IMR-90 (cell line): ENCODE measurements around the gene NR1D1. TPM values are rescaled to one million over a fixed set of nuclear protein-coding genes. Genes with fewer than 3 reads are reported as not detected.

Experiments
- ATAC-seq: fragments of 200-7000 bp; cut with Tn5 transposase; 2 replicates; pipeline ENCODE4 v1.9.1; 2020; ENCODE audit warnings: low read depth, mild to moderate bottlenecking, moderate library complexity
- BruUV-seq: library from RNA; stranded (reverse); fragments of 400-500 nt; replicated peaks from 2 replicates; lab custom pipeline; 2021; lab: Mats Ljungman, UMichigan
- CTCF ChIA-PET: fragments of 300-600 bp; formaldehyde crosslinking; extraction: SDS; loops from one replicate; lab custom pipeline; 2021; ENCODE audit warnings: antibody characterized with exemption; lab: Yijun Ruan, JAX
- POLR2A ChIA-PET: fragments of 300-600 bp; sonication (Branson Sonifier 250); formaldehyde crosslinking; loops from one replicate; lab custom pipeline; 2022; ENCODE audit warnings: antibody characterized with exemption; ENCODE audit not compliant: unreplicated experiment; lab: Charles Lee
- DNase-seq: peaks from one replicate; pipeline ENCODE4 v3.0.0; 2013
- H2AFZ ChIP-seq: replicated peaks from 2 replicates; pipeline ENCODE3; 2013; ENCODE audit warnings: low read length, mild to moderate bottlenecking; ENCODE audit not compliant: poor library complexity
- H2AK5ac ChIP-seq: 2 replicates; pipeline ENCODE4 v1.6.1; 2013; ENCODE audit warnings: low read depth, low read length, inconsistent platforms
- H2AK9ac ChIP-seq: replicated peaks from 2 replicates; pipeline ENCODE3; 2013; ENCODE audit warnings: mild to moderate bottlenecking, low read depth, low read length, moderate library complexity; ENCODE audit not compliant: poor library complexity
- H2BK120ac ChIP-seq: 2 replicates; pipeline ENCODE4 v1.6.1; 2013; ENCODE audit warnings: low read depth, low read length, inconsistent platforms
- H2BK15ac ChIP-seq: 3 replicates; pipeline ENCODE4 v1.6.1; 2013; ENCODE audit warnings: low read depth, low read length, inconsistent platforms
- H2BK20ac ChIP-seq: 2 replicates; pipeline ENCODE4 v1.6.1; 2013; ENCODE audit warnings: low read depth, mild to moderate bottlenecking, inconsistent platforms, low read length, moderate library complexity
- H2BK5ac ChIP-seq: 2 replicates; pipeline ENCODE4 v1.6.1; 2013; ENCODE audit warnings: mild to moderate bottlenecking, low read depth, low read length, inconsistent platforms; ENCODE audit not compliant: poor library complexity, severe bottlenecking
- H3K14ac ChIP-seq: replicated peaks from 2 replicates; pipeline ENCODE4 v1.6.1; 2013; ENCODE audit warnings: low read depth, low read length, inconsistent platforms
- H3K18ac ChIP-seq: 2 replicates; pipeline ENCODE4 v1.6.1; 2013; ENCODE audit warnings: low read depth, low read length, control low read depth
- H3K23ac ChIP-seq: 2 replicates; pipeline ENCODE4 v1.6.1; 2013; ENCODE audit warnings: low read depth, low read length, inconsistent platforms
- H3K27ac ChIP-seq: 2 replicates; pipeline ENCODE4 v1.5.1; 2013; ENCODE audit warnings: mild to moderate bottlenecking, control low read depth, low read length; ENCODE audit not compliant: insufficient read depth
- H3K27me3 ChIP-seq: 2 replicates; pipeline ENCODE4 v1.6.1; 2013; ENCODE audit warnings: low read length; ENCODE audit not compliant: control insufficient read depth, insufficient read depth
- H3K36me3 ChIP-seq: 2 replicates; pipeline ENCODE4 v1.6.1; 2013; ENCODE audit warnings: low read length, mixed read lengths; ENCODE audit not compliant: control insufficient read depth, insufficient read depth
- H3K4ac ChIP-seq: 2 replicates; pipeline ENCODE4 v1.6.1; 2013; ENCODE audit warnings: low read depth, low read length, inconsistent platforms
- H3K4me1 ChIP-seq: 2 replicates; pipeline ENCODE4 v1.6.1; 2013; ENCODE audit warnings: low read length, mixed read lengths; ENCODE audit not compliant: control insufficient read depth, insufficient read depth
- H3K4me2 ChIP-seq: 2 replicates; pipeline ENCODE4 v1.6.1; 2013; ENCODE audit warnings: low read depth, mild to moderate bottlenecking, control low read depth, low read length, moderate library complexity
- H3K4me3 ChIP-seq: 2 replicates; pipeline ENCODE4 v1.5.1; 2013; ENCODE audit warnings: low read depth, mild to moderate bottlenecking, control low read depth, low read length, moderate library complexity; ENCODE audit not compliant: insufficient read depth
- H3K56ac ChIP-seq: 2 replicates; pipeline ENCODE4 v1.6.1; 2013; ENCODE audit warnings: low read length, inconsistent platforms; ENCODE audit not compliant: insufficient read depth; ENCODE audit errors: extremely low read depth
- H3K79me1 ChIP-seq, 2 experiments: 2 replicates each; pipeline ENCODE4 v1.6.1; 2013; ENCODE audit warnings: low read length in 2 of 2, inconsistent platforms in 1 of 2, low read depth in 1 of 2
- H3K9ac ChIP-seq: 2 replicates; pipeline ENCODE4 v1.6.1; 2013; ENCODE audit warnings: low read depth, low read length, control low read depth
- H3K9me1 ChIP-seq: 2 replicates; pipeline ENCODE4 v1.6.1; 2013; ENCODE audit warnings: low read length, inconsistent platforms; ENCODE audit not compliant: insufficient read depth
- H3K9me3 ChIP-seq: 2 replicates; pipeline ENCODE4 v1.6.1; 2013; ENCODE audit warnings: low read length; ENCODE audit not compliant: control insufficient read depth, insufficient read depth
- H4K20me1 ChIP-seq: 2 replicates; pipeline ENCODE4 v1.6.1; 2013; ENCODE audit warnings: low read length, inconsistent platforms; ENCODE audit not compliant: insufficient read depth
- H4K5ac ChIP-seq: 2 replicates; pipeline ENCODE4 v1.6.1; 2013; ENCODE audit warnings: mild to moderate bottlenecking, low read depth, low read length, control low read depth
- H4K8ac ChIP-seq, 2 experiments: 2 replicates each; pipeline ENCODE4 v1.6.1; 2013; ENCODE audit warnings: low read depth in 2 of 2, low read length in 2 of 2, control low read depth in 1 of 2, inconsistent platforms in 1 of 2
- H4K91ac ChIP-seq: 2 replicates; pipeline ENCODE4 v1.6.1; 2013; ENCODE audit warnings: low read depth, low read length, inconsistent platforms; ENCODE audit not compliant: insufficient read depth
- CEBPB ChIP-seq: IDR thresholded peaks from 2 replicates; pipeline ENCODE4 v1.6.1; 2012; ENCODE audit warnings: low read depth, low read length, improper control_type of control experiment
- CTCF ChIP-seq: conservative IDR thresholded peaks from 2 replicates; pipeline ENCODE4 v1.5.1; 2012; ENCODE audit warnings: mild to moderate bottlenecking, low read depth, low read length, improper control_type of control experiment
- MAFK ChIP-seq: IDR thresholded peaks from 2 replicates; pipeline ENCODE4 v1.6.1; 2012; ENCODE audit warnings: low read depth, low read length, improper control_type of control experiment
- MAZ ChIP-seq: IDR thresholded peaks from 2 replicates; pipeline ENCODE4 v1.6.1; 2012; ENCODE audit warnings: low read depth, mild to moderate bottlenecking, low read length, improper control_type of control experiment, moderate library complexity, borderline replicate concordance
- MXI1 ChIP-seq: IDR thresholded peaks from 2 replicates; pipeline ENCODE4 v1.6.1; 2012; ENCODE audit warnings: low read depth, mild to moderate bottlenecking, low read length, moderate library complexity, borderline replicate concordance
- RAD21 ChIP-seq: IDR thresholded peaks from 2 replicates; pipeline ENCODE4 v1.6.1; 2012; ENCODE audit warnings: low read length, improper control_type of control experiment
- RCOR1 ChIP-seq: IDR thresholded peaks from 2 replicates; pipeline ENCODE4 v1.6.1; 2012; ENCODE audit warnings: mild to moderate bottlenecking, low read length, improper control_type of control experiment; ENCODE audit not compliant: insufficient replicate concordance
- WGBS, 2 experiments: methylation state at CpG; one replicate each; pipeline versions ENCODE4 v1.1.5 to v1.1.7; 2013; ENCODE audit warnings: missing lambda C conversion rate in 2 of 2; ENCODE audit not compliant: insufficient read length in 1 of 2; ENCODE audit errors: extremely low coverage in 2 of 2; 5-methylcytosine and 5-hydroxymethylcytosine counted together
- dilution Hi-C: fragments of 300-500 bp; cut with HindIII; formaldehyde crosslinking; loops from one replicate; pipeline ENCODE4 v1.14.3; 2018; ENCODE audit warnings: low sequenced_read_pairs; ENCODE audit not compliant: unreplicated experiment
- in situ Hi-C: fragments of 300-500 bp; cut with MboI; formaldehyde crosslinking; loops from 3 replicates; pipeline ENCODE4 v1.14.3; 2019; ENCODE audit warnings: low sequenced_read_pairs, inconsistent platforms, mixed read lengths
- intact Hi-C: fragments of 100-400 bp; cut with micrococcal nuclease; formaldehyde crosslinking; loops from 2 replicates; pipeline ENCODE4 v1.10.0; 2022
- polyA plus RNA-seq, 3 experiments: library from polyadenylated mRNA; depleted of rRNA; stranded (reverse); fragments of >200 nt; gene quantifications; 2 replicates each; pipeline ENCODE4 v1.2.3, GENCODE V29; 2012; ENCODE audit warnings: low replicate concordance in 1 of 3
- total RNA-seq: library from RNA; depleted of rRNA; stranded (reverse); fragments of >200 nt; gene quantifications from 2 replicates; pipeline ENCODE4 v1.2.3, GENCODE V29; 2012
- TF ChIP-seq, protein P1 (sequence below): fragments of 150-350 bp; IDR thresholded peaks from 2 replicates; pipeline ENCODE4 v1.6.1; 2016; ENCODE audit warnings: low read depth, mild to moderate bottlenecking, low read length, moderate library complexity, borderline replicate concordance
- TF ChIP-seq, protein P2 (sequence below): fragments of 150-350 bp; IDR thresholded peaks from 2 replicates; pipeline ENCODE4 v1.6.1; 2017; ENCODE audit warnings: mild to moderate bottlenecking, antibody characterized with exemption, low read length, low read depth

NR1D1 gene
- total and polyA plus RNA-seq, 2 of the 4 experiments (the other 2 are of a cell fraction) = 0.36 to 7.2 TPM

GRCh38 chr17:40145476-40145875 lies 45.1 kb upstream of the NR1D1 start:
- H3K18ac ChIP-seq = no peak overlapping the region
- no peak overlapping the region for H3K14ac ChIP-seq
- no peak overlapping the region for H2AK5ac ChIP-seq
- no peak overlapping the region for H2BK20ac ChIP-seq
- no peak overlapping the region for H3K23ac ChIP-seq
- intact Hi-C loops = no loop called here
- no peak overlapping the region for H2AFZ ChIP-seq
- H3K4ac ChIP-seq = no peak overlapping the region
- no peak overlapping the region for H3K56ac ChIP-seq
- no TSS peak for BruUV-seq
- no peak overlapping the region for H3K4me2 ChIP-seq
- no peak overlapping the region for H3K9ac ChIP-seq
- H2BK120ac ChIP-seq = no peak overlapping the region
- no peak overlapping the region for H4K8ac ChIP-seq
- no peaks in the 10 kb centered on the region for H3K9me3 ChIP-seq
- H3K36me3 ChIP-seq = peaks cover 35% of the 10 kb centered on the region
- H3K79me1 ChIP-seq = peaks cover 37 to 64% of the 10 kb centered on the region in 2 experiments
- dilution Hi-C loops = no loop called here
- no peak overlapping the region for H2BK15ac ChIP-seq
- in situ Hi-C loops = no loop called here
- no peak overlapping the region for H4K91ac ChIP-seq
- TF ChIP-seq, protein P1, sequence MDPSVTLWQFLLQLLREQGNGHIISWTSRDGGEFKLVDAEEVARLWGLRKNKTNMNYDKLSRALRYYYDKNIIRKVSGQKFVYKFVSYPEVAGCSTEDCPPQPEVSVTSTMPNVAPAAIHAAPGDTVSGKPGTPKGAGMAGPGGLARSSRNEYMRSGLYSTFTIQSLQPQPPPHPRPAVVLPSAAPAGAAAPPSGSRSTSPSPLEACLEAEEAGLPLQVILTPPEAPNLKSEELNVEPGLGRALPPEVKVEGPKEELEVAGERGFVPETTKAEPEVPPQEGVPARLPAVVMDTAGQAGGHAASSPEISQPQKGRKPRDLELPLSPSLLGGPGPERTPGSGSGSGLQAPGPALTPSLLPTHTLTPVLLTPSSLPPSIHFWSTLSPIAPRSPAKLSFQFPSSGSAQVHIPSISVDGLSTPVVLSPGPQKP = no peak
- TF ChIP-seq CTCF (no peak), RAD21 (no peak), CEBPB (no peak), RCOR1 (no peak), MXI1 (no peak), MAFK (no peak), MAZ (no peak)
- TF ChIP-seq, protein P2, sequence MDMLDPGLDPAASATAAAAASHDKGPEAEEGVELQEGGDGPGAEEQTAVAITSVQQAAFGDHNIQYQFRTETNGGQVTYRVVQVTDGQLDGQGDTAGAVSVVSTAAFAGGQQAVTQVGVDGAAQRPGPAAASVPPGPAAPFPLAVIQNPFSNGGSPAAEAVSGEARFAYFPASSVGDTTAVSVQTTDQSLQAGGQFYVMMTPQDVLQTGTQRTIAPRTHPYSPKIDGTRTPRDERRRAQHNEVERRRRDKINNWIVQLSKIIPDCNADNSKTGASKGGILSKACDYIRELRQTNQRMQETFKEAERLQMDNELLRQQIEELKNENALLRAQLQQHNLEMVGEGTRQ = no peak
- no peak for ATAC-seq
- no CpG with 5 or more reads among the region's 3 CpGs for WGBS, 2 experiments
- POLR2A ChIA-PET = no interaction called here
- CTCF ChIA-PET = no interaction called here
- H2BK5ac ChIP-seq = no peak overlapping the region
- H3K9me1 ChIP-seq = peaks cover 5% of the 10 kb centered on the region; the same call in 1 of the 2 replicates
- no peak for DNase-seq
- H4K20me1 ChIP-seq = peaks cover 11% of the 10 kb centered on the region
- H3K4me3 ChIP-seq = no peak overlapping the region
- no peak overlapping the region for H2AK9ac ChIP-seq
- H3K4me1 ChIP-seq = no peaks in the 10 kb centered on the region
- no peak overlapping the region for H3K27ac ChIP-seq
- H4K5ac ChIP-seq = no peak overlapping the region
- no peaks in the 10 kb centered on the region for H3K27me3 ChIP-seq
